Measurements from ENCODE around the gene GPR89B. TPM values are rescaled to one million over a fixed set of nuclear protein-coding genes. Genes with fewer than 3 reads are reported as not detected.
"Not testable (repeated sequence)": the region's sequence is repeated elsewhere in the genome, so short reads cannot be mapped to it uniquely, and the experiment has no call there.

GPR89B gene
- total and polyA plus RNA-seq, 2 donors, result 9.8 to 22.2 TPM

DNA sequence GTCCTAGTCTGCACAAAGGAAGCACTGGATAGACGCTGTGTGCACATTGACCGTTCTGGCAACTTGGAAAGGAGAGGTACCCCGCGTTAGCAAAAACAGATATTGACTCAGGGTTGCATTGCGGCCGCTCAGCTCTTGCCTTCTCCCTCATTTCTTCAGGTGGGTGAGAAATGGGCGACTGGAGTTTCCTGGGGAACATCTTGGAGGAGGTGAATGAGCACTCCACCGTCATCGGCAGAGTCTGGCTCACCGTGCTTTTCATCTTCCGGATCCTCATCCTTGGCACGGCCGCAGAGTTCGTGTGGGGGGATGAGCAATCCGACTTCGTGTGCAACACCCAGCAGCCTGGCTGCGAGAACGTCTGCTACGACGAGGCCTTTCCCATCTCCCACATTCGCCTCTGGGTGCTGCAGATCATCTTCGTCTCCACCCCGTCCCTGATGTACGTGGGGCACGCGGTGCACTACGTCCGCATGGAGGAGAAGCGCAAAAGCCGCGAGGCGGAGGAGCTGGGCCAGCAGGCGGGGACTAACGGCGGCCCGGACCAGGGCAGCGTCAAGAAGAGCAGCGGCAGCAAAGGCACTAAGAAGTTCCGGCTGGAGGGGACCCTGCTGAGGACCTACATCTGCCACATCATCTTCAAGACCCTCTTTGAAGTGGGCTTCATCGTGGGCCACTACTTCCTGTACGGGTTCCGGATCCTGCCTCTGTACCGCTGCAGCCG, 20.3 kb upstream of the GPR89B start:
- no peak for DNase-seq (ENCODE audit: extremely low spot score)
- H3K27ac ChIP-seq (ENCODE audit: low read depth), result no peak overlapping the region
- H3K36me3 ChIP-seq (ENCODE audit: insufficient read depth), result no peaks in the 10 kb centered on the region
- no peaks in the 10 kb centered on the region for H3K4me1 ChIP-seq (ENCODE audit: insufficient read depth)
- 95% methylated on average over 44 of the region's 44 CpGs for WGBS
- no peak overlapping the region for H3K4me3 ChIP-seq (ENCODE audit: low read depth, low read length)

DNA sequence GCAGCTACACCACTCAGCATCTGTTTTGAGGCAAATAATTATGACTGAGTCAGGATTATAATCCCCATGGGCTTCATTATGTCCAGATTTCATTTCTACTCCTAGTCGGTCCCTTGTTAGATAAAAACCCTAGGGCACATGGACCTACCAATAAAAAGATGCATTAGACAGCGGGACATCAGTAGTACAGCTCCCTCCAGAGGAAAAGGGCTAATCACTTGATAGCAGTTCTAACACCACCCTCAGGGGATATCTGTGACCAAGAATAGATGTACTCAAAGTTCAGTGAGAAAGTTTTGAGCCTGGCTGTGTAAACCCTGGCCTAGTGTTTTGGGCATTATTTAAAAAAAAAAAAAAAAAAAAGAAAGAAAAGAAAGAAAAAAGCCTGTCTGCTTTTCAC, 15.7 kb upstream of the GPR89B start:
- H3K4me1 ChIP-seq (ENCODE audit: insufficient read depth), result no peaks in the 10 kb centered on the region
- no peak for DNase-seq (ENCODE audit: extremely low spot score)
- H3K36me3 ChIP-seq (ENCODE audit: insufficient read depth), result no peaks in the 10 kb centered on the region
- H3K27ac ChIP-seq (ENCODE audit: low read depth), result no peak overlapping the region
- 35% methylated on average over 2 of the region's 2 CpGs for WGBS
- H3K4me3 ChIP-seq (ENCODE audit: low read depth, low read length), result no peak overlapping the region

DNA sequence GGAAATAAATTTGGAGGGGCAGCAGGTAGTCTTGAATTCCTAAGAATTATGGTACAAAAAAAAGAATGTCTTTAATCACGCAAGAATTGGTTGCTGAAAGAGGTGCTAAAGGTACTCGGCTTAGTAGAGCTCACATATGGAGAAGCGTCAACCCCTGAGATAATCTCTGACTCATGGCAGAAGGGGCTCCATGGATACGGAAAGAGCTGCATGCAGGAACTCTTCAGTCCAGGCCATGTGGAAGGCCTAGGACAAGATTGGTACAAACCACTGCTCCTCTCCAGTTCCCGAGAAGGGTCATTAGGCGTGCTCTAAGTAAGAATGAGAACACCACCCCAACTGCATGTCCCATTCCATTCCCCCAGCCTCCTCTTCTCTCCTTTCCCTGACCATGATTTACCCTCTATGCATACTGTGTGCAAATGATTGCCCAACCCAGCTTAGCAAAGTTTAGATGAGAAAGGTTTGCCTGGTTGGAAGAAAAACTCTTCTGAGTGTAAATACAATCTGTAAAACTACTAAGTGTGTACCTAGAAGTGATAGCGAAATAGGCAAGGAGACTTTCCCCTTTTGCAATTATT, 14.8 kb upstream of the GPR89B start:
- Histone ChIP-seq H3K4me1 (ENCODE audit: insufficient read depth) (no peaks in the 10 kb centered on the region), H3K36me3 (ENCODE audit: insufficient read depth) (no peaks in the 10 kb centered on the region), H3K27ac (ENCODE audit: low read depth) (no peak overlapping the region), H3K4me3 (ENCODE audit: low read depth, low read length) (no peak overlapping the region)
- no peak for DNase-seq (ENCODE audit: extremely low spot score)
- WGBS, result 83% methylated on average over 7 of the region's 7 CpGs

DNA sequence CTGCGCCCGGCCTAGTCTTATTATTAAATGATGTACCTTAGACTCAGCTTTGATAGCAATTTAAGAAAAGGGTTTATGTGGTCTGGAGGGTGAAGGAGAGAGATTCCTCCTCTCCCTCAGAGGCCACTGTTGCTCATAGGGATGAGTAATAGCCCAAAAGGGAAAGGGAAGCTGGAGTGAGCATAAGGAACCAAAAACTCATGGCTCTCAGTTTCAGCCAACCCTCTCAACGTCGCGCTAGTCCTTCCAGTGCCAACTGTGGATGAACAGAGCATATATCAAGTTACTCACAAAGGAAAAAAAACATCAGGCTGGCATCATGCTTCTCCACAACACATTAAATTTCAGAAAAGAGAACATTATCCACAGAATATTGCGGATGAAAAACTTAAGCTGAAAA, 8.3 kb upstream of the GPR89B start:
- no peak overlapping the region for H3K4me3 ChIP-seq (ENCODE audit: low read depth, low read length)
- no peak overlapping the region for H3K27ac ChIP-seq (ENCODE audit: low read depth)
- no peak for DNase-seq (ENCODE audit: extremely low spot score)
- no peaks in the 10 kb centered on the region for H3K4me1 ChIP-seq (ENCODE audit: insufficient read depth)
- WGBS, result 91% methylated on average over 6 of the region's 6 CpGs
- no peaks in the 10 kb centered on the region for H3K36me3 ChIP-seq (ENCODE audit: insufficient read depth)

DNA sequence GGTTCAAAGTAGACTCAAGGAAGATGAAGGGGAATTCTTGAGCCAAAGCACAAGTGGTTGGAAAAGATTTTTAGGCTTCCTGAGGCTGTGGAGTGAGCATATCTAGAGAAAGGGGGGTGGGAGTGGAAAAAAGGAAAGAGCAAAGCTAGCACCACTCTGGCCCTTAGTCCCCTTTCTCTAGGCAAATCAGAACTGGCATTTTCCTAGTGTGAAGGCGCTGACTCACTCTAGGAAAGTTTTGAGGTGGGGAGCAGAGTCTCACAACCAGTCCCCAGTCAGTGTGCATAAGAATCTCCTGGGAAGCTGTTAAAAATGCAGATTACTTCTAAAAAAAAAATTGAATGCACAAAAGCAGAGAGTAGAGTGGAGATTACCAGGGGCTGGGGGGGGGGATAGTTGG, 3.4 kb upstream of the GPR89B start:
- DNase-seq (ENCODE audit: extremely low spot score), result no peak
- H3K36me3 ChIP-seq (ENCODE audit: insufficient read depth), result no peaks in the 10 kb centered on the region
- H3K4me1 ChIP-seq (ENCODE audit: insufficient read depth), result no peaks in the 10 kb centered on the region
- 83% methylated on average over 1 of the region's 1 CpG for WGBS
- no peak overlapping the region for H3K27ac ChIP-seq (ENCODE audit: low read depth)
- no peak overlapping the region for H3K4me3 ChIP-seq (ENCODE audit: low read depth, low read length)

DNA sequence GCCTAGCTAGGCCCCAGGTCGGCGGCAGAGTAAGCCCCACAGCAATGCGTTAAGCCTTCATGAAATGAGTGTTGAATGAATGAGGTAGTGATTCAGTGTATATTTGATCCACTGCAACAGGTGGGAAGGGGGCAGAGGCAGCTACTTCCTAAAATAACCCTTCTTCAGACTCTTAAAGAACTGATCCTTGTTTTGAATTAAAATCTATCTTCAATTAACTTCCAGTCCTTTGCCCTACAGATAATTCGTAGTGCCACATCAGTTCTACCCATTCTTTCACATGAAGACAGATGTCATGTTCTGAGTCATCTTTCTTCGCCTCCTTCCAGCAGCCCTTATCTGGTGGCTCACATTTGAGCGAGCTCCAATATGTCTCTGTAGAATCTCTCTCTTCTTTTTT, 1.0 kb upstream of the GPR89B start:
- DNase-seq (ENCODE audit: extremely low spot score), result not testable (repeated sequence)

DNA sequence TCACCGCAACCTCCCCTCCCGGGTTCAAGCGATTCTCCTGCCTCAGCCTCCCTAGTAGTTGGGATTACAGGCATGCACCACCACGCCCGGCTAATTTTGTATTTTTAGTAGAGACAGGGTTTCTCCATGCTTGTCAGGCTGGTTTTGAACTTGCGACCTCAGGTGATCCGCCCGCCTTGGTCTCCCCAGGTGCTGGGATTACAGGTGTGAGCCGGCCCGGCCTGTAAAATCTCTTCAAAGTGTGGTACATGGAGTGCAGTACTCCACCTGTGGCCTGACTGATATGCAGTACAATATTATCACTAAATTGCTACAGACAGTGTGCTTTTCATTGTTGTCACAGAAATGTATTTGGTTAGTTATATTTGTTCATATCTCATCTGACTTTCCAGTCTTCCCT, 531 bp upstream of the GPR89B start:
- 99% methylated on average over 3 of the region's 10 CpGs for WGBS
- not testable (repeated sequence) for H3K4me1 ChIP-seq (ENCODE audit: insufficient read depth); H3K4me3 ChIP-seq (ENCODE audit: low read depth, low read length); DNase-seq (ENCODE audit: extremely low spot score); H3K27ac ChIP-seq (ENCODE audit: low read depth); H3K36me3 ChIP-seq (ENCODE audit: insufficient read depth)

More for the DNA sequence above, 1.0 kb upstream of the GPR89B start:
- H3K36me3 ChIP-seq (ENCODE audit: insufficient read depth); H3K4me3 ChIP-seq (ENCODE audit: low read depth, low read length); H3K27ac ChIP-seq (ENCODE audit: low read depth); H3K4me1 ChIP-seq (ENCODE audit: insufficient read depth): not testable (repeated sequence)
- 98% methylated on average over 4 of the region's 6 CpGs for WGBS

DNA sequence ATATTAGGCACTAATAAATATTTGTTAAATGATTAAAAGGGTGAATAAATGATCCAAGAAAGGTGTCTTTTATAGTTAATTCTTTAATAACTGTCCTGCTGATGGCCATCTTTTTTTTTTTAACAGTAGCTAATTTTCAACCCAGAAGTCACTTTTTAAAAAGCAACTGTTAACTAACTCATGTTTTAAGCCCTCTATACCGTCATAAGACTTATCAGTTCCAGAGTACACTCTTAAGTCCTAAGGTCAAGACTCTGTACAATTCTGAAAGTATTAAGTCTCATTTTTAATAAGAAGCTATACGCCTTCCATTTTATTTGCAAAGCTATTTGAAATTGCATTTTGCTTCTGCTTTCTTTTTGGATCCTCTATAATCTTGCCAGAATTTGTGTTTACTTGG, 2.9 kb downstream of the GPR89B start:
- not testable (repeated sequence) for DNase-seq (ENCODE audit: extremely low spot score); H3K4me3 ChIP-seq (ENCODE audit: low read depth, low read length); H3K27ac ChIP-seq (ENCODE audit: low read depth); H3K36me3 ChIP-seq (ENCODE audit: insufficient read depth); H3K4me1 ChIP-seq (ENCODE audit: insufficient read depth)
- WGBS, result 91% methylated on average over 2 of the region's 2 CpGs

DNA sequence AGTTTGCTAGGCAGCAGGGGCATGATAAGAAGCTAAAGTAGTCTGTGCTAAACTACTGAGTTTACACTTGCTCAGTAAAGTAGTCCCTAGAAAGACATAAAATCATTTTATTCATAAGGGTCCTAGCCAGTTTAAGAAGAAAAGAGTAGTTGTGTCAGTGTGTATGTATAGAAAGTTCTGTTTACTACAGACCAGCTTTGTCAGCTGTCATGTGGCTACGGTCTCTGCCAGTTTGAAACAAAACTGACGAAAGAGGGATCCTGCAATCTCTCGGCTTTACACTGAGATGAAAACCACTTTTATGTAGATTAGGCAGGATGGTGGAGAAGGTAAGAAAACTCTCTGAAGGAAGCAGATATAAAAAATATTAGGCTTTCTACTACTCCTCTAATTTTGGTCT, 7.1 kb downstream of the GPR89B start:
- whole genome bisulfite sequencing, result 86% methylated on average over 3 of the region's 3 CpGs
- H3K4me3 ChIP-seq (ENCODE audit: low read depth, low read length); H3K27ac ChIP-seq (ENCODE audit: low read depth); H3K36me3 ChIP-seq (ENCODE audit: insufficient read depth); DNase-seq (ENCODE audit: extremely low spot score); H3K4me1 ChIP-seq (ENCODE audit: insufficient read depth): not testable (repeated sequence)

DNA sequence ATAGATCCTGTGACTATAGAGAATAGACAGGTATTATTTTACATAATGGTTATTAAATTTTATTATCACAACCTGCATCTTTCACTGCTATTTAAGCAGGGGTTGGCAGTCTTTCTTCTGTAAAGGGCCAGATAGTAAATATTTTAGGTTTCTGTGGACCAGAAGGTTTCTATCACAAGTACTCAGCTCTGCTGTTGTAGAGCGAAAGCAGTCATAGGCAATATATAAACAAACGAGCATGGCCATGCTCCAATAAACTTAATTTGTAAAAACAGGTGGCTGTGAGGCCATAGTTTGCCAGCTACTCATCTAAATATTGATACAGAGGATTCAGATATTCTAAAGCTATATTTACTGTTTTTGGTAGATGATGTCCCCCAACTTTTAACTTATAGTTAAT, 12.2 kb downstream of the GPR89B start:
- WGBS, result 60% methylated on average over 2 of the region's 2 CpGs
- not testable (repeated sequence) for DNase-seq (ENCODE audit: extremely low spot score); H3K4me1 ChIP-seq (ENCODE audit: insufficient read depth); H3K27ac ChIP-seq (ENCODE audit: low read depth); H3K4me3 ChIP-seq (ENCODE audit: low read depth, low read length); H3K36me3 ChIP-seq (ENCODE audit: insufficient read depth)

DNA sequence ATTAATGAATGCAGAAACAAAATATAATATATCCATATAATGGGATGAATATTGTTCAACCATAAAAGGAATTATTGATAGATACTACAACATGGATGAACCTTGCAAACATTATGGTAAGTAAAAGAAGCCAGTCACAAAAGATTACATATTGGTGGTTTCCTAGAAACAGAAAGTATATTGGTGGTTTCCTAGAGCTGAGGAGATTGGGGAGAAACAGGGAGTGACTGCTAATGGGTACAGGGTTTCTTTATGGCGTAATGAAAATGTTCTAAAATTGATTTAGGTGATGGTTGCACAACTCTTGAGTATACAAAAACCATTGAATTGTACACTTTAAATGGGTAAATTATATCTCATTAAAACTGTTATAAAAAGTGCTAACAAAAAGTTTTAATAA, 14.3 kb downstream of the GPR89B start:
- H3K4me1 ChIP-seq (ENCODE audit: insufficient read depth); H3K36me3 ChIP-seq (ENCODE audit: insufficient read depth); H3K27ac ChIP-seq (ENCODE audit: low read depth); DNase-seq (ENCODE audit: extremely low spot score); H3K4me3 ChIP-seq (ENCODE audit: low read depth, low read length): not testable (repeated sequence)
- WGBS, result no CpG with 5 or more reads among the region's 1 CpG

DNA sequence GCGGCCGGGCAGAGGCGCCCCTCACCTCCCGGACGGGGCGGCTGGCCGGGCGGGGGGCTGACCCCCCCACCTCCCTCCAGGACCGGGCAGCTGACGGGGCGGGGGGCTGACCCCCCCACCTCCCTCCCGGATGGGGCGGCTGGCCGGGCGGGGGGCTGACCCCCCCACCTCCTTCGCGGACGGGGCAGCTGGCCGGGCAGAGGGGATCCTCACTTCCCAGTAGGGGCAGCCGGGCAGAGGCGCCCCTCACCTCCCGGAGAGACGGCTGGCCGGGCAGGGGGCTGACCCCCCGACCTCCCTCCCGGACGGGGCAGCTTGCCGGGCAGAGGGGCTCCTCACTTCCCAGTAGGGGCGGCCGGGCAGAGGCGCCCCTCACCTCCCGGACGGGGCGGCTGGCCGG, 21.3 kb downstream of the GPR89B start:
- not testable (repeated sequence) for H3K4me3 ChIP-seq (ENCODE audit: low read depth, low read length); DNase-seq (ENCODE audit: extremely low spot score); H3K27ac ChIP-seq (ENCODE audit: low read depth); H3K36me3 ChIP-seq (ENCODE audit: insufficient read depth); H3K4me1 ChIP-seq (ENCODE audit: insufficient read depth)
- 96% methylated on average over 27 of the region's 35 CpGs for WGBS

DNA sequence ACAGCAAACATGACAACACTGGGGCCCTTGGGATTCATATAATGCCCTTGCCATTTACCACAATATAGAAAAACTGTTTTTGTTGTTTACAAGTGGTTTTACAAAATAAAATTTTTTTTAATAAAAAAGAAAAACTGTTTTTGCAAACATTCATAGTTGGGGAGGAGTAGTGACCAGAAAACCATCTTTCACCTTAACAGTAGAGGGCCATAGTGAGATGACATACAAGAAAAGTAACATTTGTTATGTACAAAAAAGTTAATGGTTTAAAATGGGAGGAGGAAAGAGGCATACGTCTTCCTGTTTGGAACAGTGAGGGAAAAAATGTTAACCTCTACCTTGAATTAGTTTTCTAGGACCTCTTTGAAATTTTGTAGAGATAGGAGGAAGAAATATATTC, 30.7 kb downstream of the GPR89B start:
- not testable (repeated sequence) for DNase-seq (ENCODE audit: extremely low spot score); H3K27ac ChIP-seq (ENCODE audit: low read depth); H3K4me1 ChIP-seq (ENCODE audit: insufficient read depth); H3K4me3 ChIP-seq (ENCODE audit: low read depth, low read length); H3K36me3 ChIP-seq (ENCODE audit: insufficient read depth)
- 59% methylated on average over 1 of the region's 1 CpG for WGBS

DNA sequence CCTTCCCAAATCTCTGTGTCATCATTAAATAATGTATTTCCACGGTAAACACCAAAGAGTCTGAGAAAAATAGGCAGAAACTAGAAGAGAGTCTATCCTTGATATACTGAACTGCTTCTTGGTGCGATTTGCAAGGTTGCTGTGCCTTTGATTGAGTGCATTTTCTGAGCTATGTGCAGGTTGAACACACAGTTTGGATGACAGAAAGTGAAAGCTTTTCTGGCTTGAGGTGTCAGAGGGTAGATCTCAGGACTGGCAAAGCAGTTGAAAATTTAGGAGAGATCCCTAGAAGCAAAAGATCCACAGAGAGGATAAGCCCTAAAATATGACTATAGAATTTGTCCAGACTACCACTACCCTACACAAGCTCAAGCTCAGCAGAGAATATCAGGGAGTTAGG, 31.5 kb downstream of the GPR89B start:
- DNase-seq (ENCODE audit: extremely low spot score); H3K4me3 ChIP-seq (ENCODE audit: low read depth, low read length); H3K4me1 ChIP-seq (ENCODE audit: insufficient read depth); H3K36me3 ChIP-seq (ENCODE audit: insufficient read depth); H3K27ac ChIP-seq (ENCODE audit: low read depth): not testable (repeated sequence)
- 93% methylated on average over 2 of the region's 2 CpGs for WGBS

All from urinary bladder (tissue), 4 donors.